GM12874 (cell line): ENCODE results near the gene DIO3.

Source experiments
- TF ChIP-seq, protein P1 (sequence below): IDR thresholded peaks from 2 replicates; pipeline ENCODE4 v1.5.1; 2011; ENCODE audit warnings: low read depth, mild to moderate bottlenecking, control low read depth, low read length, moderate library complexity; ENCODE audit not compliant: insufficient read depth

Gene DIO3

DNA sequence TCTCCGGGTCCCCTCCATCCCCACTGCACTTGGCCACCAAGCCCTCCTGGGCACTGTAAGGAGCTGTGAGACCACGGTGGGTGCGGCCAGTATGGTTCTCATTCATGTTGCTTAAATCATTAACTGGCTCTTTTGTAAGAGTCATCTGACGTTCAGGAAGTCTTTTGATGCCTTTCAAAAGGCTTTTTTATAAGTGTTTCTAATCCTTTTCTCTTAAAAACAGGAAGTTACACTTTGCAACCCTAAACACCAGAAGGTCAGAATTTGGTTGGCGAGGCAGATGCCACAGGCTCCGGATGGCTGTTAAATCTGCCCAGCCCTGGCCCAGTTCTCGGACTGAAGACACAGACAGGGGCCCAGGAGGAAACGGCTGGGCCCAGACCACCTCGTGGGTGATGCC lies 26.1 kb upstream of the DIO3 start:
- TF ChIP-seq, protein P1, sequence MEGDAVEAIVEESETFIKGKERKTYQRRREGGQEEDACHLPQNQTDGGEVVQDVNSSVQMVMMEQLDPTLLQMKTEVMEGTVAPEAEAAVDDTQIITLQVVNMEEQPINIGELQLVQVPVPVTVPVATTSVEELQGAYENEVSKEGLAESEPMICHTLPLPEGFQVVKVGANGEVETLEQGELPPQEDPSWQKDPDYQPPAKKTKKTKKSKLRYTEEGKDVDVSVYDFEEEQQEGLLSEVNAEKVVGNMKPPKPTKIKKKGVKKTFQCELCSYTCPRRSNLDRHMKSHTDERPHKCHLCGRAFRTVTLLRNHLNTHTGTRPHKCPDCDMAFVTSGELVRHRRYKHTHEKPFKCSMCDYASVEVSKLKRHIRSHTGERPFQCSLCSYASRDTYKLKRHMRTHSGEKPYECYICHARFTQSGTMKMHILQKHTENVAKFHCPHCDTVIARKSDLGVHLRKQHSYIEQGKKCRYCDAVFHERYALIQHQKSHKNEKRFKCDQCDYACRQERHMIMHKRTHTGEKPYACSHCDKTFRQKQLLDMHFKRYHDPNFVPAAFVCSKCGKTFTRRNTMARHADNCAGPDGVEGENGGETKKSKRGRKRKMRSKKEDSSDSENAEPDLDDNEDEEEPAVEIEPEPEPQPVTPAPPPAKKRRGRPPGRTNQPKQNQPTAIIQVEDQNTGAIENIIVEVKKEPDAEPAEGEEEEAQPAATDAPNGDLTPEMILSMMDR: no peak

DNA sequence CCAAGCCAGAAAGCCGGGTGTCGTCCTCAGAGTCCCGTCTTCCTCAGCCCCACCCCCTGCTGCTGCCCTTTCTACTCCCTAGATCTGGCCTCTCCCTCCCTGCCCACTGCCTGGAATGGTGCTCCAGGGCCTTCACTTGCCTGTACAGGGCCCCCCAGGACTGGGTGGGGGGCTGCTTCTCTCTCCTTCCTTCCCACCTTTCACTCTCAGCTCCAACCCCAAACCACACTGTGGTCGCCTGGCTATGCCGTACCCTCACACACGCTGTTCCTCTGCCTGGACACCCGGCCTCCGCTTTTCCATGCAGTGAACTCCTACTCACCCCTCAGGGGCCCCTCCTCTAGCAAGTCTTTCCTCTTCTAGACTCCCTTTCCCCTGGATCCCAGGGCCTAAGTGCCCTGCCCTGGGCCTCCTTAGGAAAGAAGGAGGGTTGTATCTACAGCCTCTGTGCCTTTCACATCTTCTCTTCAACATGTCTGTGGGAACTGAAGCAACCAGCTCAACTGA lies 25.5 kb upstream of the DIO3 start:
- TF ChIP-seq, protein P1: no peak

DNA sequence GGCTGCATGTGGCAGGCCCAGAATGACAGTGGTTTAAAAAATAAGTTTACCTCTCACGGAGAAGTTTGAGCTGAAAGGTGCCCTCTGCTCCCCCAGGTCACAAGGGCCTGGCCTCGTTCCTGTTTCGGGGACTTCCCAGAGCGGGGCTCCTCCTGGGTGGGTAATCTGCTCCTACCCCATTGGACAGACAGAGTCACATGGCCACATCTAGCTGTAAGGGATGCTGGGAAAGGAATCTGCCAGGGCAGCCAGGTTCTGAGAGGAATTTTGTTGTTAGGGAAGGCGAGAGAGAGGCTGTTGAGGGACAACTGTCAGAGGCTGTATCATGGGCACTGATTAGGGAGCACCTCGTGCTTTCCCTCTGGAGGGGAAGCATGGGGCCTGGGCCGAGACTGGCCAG lies 24.0 kb upstream of the DIO3 start:
- TF ChIP-seq, protein P1: no peak

GRCh38 chr14:101538878-101539277 lies 22.4 kb upstream of the DIO3 start:
- TF ChIP-seq, protein P1: no peak

DNA sequence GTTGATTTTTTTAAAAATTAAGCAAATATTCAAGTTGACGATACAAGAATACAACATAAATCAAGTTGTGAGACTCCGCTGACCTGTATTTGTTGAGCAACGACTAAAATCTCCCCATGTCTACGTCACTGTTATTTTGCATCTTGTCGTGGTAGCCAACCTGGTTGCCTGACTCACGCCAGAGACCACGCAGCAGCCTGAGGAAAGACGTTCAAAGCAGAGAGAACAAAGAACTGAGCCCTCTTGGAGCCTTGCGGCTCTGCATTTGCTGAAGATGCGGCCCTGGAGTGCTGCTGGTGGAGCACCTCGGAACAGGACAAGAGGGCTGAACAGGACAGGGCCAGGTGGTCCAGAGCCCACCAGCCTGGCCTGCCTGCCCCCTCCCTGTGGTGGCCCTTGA lies 21.4 kb upstream of the DIO3 start:
- TF ChIP-seq, protein P1: no peak

GRCh38 chr14:101540481-101541462 lies 20.5 kb upstream of the DIO3 start:
- TF ChIP-seq, protein P1: no peak

DNA sequence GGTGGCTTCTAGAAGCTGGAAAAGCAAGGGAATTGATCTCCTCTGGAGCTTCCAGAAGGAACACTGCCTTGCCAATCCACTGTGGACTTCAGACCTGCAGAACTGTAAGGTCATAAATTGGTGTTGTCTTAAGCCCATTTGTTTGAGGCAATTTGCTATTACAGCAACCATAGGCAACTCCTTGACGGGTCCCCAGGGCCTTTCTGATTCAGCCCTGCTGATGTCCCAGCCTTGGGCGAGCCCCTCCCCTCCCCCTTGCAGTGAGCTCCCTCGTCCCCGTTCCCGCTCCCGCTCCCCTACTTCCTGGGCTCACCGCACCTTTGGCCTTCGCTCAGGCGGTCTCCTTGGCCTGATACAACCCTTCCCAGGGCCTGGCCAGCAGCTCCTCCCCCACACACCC lies 18.9 kb upstream of the DIO3 start:
- TF ChIP-seq, protein P1: no peak
